Lower leg skin (tissue), 3 donors: ENCODE data around the gene SLC44A3.

ENCODE experiments used
- CTCF ChIP-seq, 3 donors: fragments of 450-650 bp; IDR thresholded peaks; one replicate each; pipeline ENCODE4 v1.5.1; 2016; ENCODE audit warnings: antibody characterized with exemption in 3 of 3, mild to moderate bottlenecking in 3 of 3, moderate library complexity in 2 of 3
- POLR2A ChIP-seq, 2 donors: fragments of 450-650 bp; IDR thresholded peaks; one replicate each; pipeline ENCODE4 v1.6.1; 2016 to 2017; ENCODE audit warnings: antibody characterized with exemption in 2 of 2, mild to moderate bottlenecking in 1 of 2, moderate library complexity in 1 of 2

- TF ChIP-seq POLR2A (IDR thresholded peaks at IDR 0.05) (no peak), CTCF (IDR thresholded peaks at IDR 0.05) (no peak)
These were observed 87.0 kb downstream of the SLC44A3 start for GRCh38 chr1:94907136-94907535.
